Measurements from ENCODE around the gene B4GALT3. TPM values are rescaled to one million over a fixed set of nuclear protein-coding genes. Genes with fewer than 3 reads are reported as not detected.

Gene B4GALT3
- polyA plus RNA-seq, 1 experiment, result 21.8 TPM

DNA sequence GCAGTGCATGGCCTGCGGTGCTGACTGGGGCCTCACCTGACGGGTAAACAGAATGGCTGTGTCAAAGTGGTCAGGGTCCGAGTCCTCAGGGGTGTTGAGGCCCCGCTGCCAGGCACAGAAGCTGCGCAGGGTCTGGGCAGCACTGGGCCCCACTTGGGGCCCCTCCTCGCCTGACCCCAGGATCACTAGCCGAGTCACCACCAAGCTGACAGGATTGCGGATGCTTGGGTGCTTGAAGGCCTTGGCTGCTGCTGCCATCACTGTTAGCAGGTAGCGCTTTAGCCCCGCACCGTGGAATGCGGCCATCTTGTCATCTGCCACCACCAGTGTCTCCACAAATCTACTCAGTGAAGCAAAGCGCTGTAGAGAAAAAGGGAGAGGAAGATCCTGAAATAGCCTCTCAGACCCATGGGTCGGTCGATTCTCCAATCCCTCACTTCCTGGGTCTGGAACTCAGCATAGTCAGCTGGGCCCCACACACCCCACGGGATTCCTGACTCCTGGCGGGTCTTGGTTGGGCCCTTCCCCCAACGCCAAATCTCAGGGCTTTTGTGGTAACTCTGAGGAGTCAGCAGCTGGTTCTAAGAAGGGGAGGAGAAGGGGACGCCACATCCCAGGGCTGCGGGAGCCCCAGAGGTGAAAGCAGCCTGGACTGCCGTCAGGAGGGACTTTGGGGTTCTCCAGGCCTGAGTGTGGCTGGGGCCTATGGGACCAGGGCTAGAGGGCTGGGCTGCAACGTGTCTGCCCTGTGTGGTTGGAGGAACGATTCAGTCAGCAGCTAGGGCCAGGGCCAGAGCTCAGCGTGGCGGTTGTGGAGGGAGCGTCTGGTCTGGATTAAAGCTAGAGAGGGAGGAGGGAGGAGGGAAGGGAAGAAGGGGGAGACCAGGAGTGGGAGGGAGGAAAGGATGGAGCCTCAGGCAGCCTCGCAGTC is 19.5 kb upstream of the B4GALT3 start:
- peak overlapping the region; percentile 93 for H3K27ac ChIP-seq (ENCODE audit: low read depth, low read length)
- no peaks in the 10 kb centered on the region for H3K9me3 ChIP-seq (ENCODE audit: control insufficient read depth, insufficient read depth, low read length)
- no peaks in the 10 kb centered on the region for H3K27me3 ChIP-seq (ENCODE audit: control insufficient read depth, insufficient read depth, low read length)
- CTCF ChIA-PET, result interaction anchor here (1.0 to 3.5 kb wide), 5 partner anchors 12 to 185 kb away, joined by 3 to 29 read pairs (median 8); partner anchors contain the start of genes PPOX and TOMM40L
- H3K4me3 ChIP-seq (ENCODE audit: low read depth, low read length), result peak overlapping the region; percentile 51
- TF ChIP-seq, protein P1, sequence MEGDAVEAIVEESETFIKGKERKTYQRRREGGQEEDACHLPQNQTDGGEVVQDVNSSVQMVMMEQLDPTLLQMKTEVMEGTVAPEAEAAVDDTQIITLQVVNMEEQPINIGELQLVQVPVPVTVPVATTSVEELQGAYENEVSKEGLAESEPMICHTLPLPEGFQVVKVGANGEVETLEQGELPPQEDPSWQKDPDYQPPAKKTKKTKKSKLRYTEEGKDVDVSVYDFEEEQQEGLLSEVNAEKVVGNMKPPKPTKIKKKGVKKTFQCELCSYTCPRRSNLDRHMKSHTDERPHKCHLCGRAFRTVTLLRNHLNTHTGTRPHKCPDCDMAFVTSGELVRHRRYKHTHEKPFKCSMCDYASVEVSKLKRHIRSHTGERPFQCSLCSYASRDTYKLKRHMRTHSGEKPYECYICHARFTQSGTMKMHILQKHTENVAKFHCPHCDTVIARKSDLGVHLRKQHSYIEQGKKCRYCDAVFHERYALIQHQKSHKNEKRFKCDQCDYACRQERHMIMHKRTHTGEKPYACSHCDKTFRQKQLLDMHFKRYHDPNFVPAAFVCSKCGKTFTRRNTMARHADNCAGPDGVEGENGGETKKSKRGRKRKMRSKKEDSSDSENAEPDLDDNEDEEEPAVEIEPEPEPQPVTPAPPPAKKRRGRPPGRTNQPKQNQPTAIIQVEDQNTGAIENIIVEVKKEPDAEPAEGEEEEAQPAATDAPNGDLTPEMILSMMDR (IDR thresholded peaks at IDR 0.05; ENCODE audit: low read depth, low read length), result no peak
- DNase-seq (ENCODE audit: low read depth, low spot score), result peak; percentile 59
- POLR2A ChIA-PET, result interaction anchor here (0.6 to 1.2 kb wide), 4 partner anchors 9 to 68 kb away, joined by 4 to 13 read pairs (median 5); partner anchors contain the start of gene TOMM40L

DNA sequence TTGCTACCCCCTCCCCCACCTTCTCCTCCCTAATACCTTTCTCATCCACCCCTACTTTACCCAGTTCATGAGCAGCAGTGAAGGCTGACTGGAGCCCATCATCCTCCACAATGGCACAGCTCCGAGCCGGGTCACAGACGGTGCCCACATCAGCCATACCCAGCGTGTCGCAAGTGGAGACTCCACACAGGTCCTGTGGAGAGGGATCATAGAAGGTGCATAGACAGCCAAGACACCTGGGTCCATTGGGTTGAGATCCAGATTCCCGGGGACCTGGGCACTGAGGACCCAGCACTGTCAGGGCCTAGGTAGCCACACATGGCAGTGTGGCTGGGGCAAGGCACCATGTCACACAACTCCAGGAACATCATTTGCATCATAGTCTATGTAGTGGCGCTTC is 18.8 kb upstream of the B4GALT3 start:
- DNase-seq (ENCODE audit: low read depth, low spot score), result no peak
- Histone ChIP-seq H3K4me3 (ENCODE audit: low read depth, low read length) (no peak overlapping the region), H3K9me3 (ENCODE audit: control insufficient read depth, insufficient read depth, low read length) (no peaks in the 10 kb centered on the region), H3K27me3 (ENCODE audit: control insufficient read depth, insufficient read depth, low read length) (no peaks in the 10 kb centered on the region), H3K27ac (ENCODE audit: low read depth, low read length) (no peak overlapping the region)
- ChIA-PET CTCF (interaction anchor here (1.9 kb wide), 1 partner anchor 186 kb away, joined by 13 read pairs; no protein-coding TSS in a partner anchor), POLR2A (interaction anchor here (0.7 kb wide), 1 partner anchor 10 kb away, joined by 4 read pairs; no protein-coding TSS in a partner anchor)
- TF ChIP-seq, protein P1 (IDR thresholded peaks at IDR 0.05; ENCODE audit: low read depth, low read length), result no peak

DNA sequence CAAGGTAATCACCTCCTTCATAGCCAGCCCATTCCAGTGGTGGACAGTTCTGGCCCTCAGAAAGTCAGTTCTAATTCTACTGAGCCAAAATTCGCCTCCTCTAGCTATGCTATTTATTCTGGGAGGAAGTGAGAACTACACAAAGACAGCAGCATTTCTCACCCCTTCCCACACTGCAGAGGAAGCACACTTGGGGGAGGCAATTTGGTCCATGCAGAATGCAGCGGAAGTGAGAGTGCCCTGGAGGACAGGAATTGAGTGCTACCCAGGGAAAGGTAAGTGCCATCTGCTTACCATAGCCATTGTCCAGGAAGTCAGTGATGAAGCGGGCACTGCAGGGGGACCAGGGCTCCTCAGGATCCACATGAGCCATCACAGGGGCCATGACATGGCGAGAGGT is 17.9 kb upstream of the B4GALT3 start:
- Histone ChIP-seq H3K4me3 (ENCODE audit: low read depth, low read length) (no peak overlapping the region), H3K27me3 (ENCODE audit: control insufficient read depth, insufficient read depth, low read length) (no peaks in the 10 kb centered on the region), H3K9me3 (ENCODE audit: control insufficient read depth, insufficient read depth, low read length) (no peaks in the 10 kb centered on the region), H3K27ac (ENCODE audit: low read depth, low read length) (no peak overlapping the region)
- POLR2A ChIA-PET, result no interaction called here
- no peak for DNase-seq (ENCODE audit: low read depth, low spot score)
- CTCF ChIA-PET, result interaction anchor here (0.6 to 5.6 kb wide), 3 partner anchors 9 to 197 kb away, joined by 3 to 65 read pairs (median 62); partner anchors contain the start of gene NDUFS2
- TF ChIP-seq, protein P1 (IDR thresholded peaks at IDR 0.05; ENCODE audit: low read depth, low read length), result no peak

DNA sequence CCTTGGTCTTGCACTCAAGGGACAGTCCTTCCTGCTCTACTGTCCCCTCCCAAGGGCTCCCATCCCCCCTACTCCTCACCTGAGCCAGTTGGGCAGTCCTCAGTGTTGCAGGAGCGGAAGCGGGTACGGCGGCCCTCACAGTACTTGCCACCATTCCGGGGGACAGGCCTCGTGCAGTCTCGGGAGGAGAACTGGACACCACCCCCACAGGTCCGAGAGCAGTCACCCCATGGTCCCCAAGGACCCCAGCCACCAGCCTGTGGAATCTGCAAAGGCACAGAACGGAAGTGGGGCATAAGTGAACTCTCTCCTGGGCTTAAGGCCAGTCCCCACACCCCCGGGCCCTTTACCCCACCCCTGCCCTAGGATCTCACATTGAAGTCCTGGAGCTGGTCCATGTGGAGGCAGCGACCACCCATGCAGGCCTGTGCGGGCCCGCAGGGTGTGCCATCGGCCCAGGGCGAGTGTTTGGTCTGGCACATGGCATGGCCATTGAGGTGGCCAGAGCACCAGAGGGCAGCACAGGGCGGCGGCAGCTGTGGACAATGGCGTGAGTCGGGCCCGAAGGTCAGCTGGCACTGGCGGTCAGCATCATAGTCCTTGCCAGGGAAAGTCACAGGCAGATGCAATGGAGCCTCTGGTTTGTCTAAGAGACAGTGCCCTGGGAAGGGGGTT is 16.4 kb upstream of the B4GALT3 start:
- H3K4me3 ChIP-seq (ENCODE audit: low read depth, low read length), result no peak overlapping the region
- no peak for DNase-seq (ENCODE audit: low read depth, low spot score)
- TF ChIP-seq, protein P1 (IDR thresholded peaks at IDR 0.05; ENCODE audit: low read depth, low read length), result no peak
- no peaks in the 10 kb centered on the region for H3K27me3 ChIP-seq (ENCODE audit: control insufficient read depth, insufficient read depth, low read length)
- no peaks in the 10 kb centered on the region for H3K9me3 ChIP-seq (ENCODE audit: control insufficient read depth, insufficient read depth, low read length)
- ChIA-PET POLR2A (interaction anchor here (1.3 kb wide), 1 partner anchor 32 kb away, joined by 5 read pairs; the partner anchor contains the start of gene TOMM40L), CTCF (interaction anchor here (1.0 to 5.6 kb wide), 11 partner anchors 10 to 191 kb away, joined by 4 to 92 read pairs (median 20); partner anchors contain the start of genes B4GALT3, NDUFS2 and TOMM40L)
- no peak overlapping the region for H3K27ac ChIP-seq (ENCODE audit: low read depth, low read length)
